ENCODE measurements around the gene GJB1.

DNA sequence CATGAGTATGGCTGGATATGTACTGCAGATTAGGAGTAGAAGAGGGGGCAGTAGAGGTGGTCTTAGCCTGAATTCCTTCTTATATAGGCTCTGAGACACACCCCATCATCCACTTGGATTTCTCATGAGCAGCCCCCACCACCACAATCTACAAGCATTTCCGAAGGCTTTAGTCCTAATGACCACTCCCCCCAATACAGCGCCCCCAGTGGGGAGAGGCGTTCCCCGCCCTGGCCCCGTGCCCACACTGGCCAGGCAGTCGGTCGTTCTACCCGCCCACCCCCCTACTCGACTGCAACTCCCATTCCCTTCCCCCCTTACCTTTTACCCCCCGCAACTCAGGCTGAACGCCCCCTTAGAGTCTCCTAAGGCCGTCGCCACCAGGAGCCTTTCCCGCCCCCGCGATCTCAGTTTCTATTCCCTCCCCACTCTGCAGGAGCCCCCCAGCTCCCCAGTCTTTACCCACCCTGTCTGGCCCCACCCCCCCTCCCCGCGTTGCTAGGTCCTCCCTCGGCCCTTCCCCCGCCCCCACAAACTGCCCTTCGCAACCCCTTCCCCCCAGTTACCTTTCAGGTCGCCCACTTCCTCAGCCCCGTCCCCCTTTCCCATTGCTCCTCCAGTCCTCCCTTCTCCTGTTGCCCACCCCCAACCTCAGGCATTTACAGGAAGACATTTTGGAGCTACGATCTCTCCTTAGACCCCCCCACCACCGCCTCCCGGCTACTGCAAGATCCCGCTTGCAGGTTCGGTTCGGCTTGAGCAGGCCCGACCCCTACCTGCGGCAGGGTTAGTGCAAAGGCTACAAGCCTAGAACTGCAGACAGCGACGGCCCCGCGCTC, 30.4 kb downstream of the GJB1 start:
- TF ChIP-seq, protein P1, sequence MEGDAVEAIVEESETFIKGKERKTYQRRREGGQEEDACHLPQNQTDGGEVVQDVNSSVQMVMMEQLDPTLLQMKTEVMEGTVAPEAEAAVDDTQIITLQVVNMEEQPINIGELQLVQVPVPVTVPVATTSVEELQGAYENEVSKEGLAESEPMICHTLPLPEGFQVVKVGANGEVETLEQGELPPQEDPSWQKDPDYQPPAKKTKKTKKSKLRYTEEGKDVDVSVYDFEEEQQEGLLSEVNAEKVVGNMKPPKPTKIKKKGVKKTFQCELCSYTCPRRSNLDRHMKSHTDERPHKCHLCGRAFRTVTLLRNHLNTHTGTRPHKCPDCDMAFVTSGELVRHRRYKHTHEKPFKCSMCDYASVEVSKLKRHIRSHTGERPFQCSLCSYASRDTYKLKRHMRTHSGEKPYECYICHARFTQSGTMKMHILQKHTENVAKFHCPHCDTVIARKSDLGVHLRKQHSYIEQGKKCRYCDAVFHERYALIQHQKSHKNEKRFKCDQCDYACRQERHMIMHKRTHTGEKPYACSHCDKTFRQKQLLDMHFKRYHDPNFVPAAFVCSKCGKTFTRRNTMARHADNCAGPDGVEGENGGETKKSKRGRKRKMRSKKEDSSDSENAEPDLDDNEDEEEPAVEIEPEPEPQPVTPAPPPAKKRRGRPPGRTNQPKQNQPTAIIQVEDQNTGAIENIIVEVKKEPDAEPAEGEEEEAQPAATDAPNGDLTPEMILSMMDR (optimal IDR thresholded peaks at IDR 0.05 in 1 of 3, IDR thresholded peaks at IDR 0.05 in 1 of 3, conservative IDR thresholded peaks at IDR 0.05 in 1 of 3; ENCODE audit: extremely low read depth in 1 of 3, insufficient read depth in 2 of 3, low read length in 3 of 3) = peak in 2 of 3 experiments; percentile 27 to 58
- TF ChIP-seq EZH2 (IDR thresholded peaks at IDR 0.05; ENCODE audit: low read length) = no peak
